Psoas muscle (tissue), 8 donors: ENCODE measurements around the gene LMNTD1. TPM values are rescaled to one million over a fixed set of nuclear protein-coding genes. Genes with fewer than 3 reads are reported as not detected.

ENCODE experiments used
- ATAC-seq, 4 donors: fragments of 200-7000 bp; cut with Tn5 transposase; one replicate each; pipeline ENCODE4 v1.9.1; 2020; ENCODE audit warnings: moderate library complexity in 3 of 4, mild to moderate bottlenecking in 2 of 4
- DNase-seq, 2 donors: peaks; one replicate each; pipeline ENCODE4 v3.0.0-alpha.2; 2020
- H3K27ac ChIP-seq: fragments of 200-600 bp; one replicate; pipeline ENCODE4 v1.8.0; 2022
- H3K27me3 ChIP-seq, 3 donors: fragments of 200-600 bp in 1 of 3; one replicate each; pipeline versions ENCODE4 v1.6.1 to v1.8.0; 2013 to 2022; ENCODE audit warnings: low read length in 2 of 3, mild to moderate bottlenecking in 2 of 3, moderate library complexity in 1 of 3; ENCODE audit not compliant: insufficient read depth in 3 of 3
- H3K36me3 ChIP-seq, 2 donors: fragments of 200-600 bp in 1 of 2; one replicate each; pipeline versions ENCODE4 v1.6.1 to v1.8.0; 2013 to 2022; ENCODE audit warnings: low read depth in 1 of 2, mild to moderate bottlenecking in 1 of 2, moderate library complexity in 1 of 2; ENCODE audit not compliant: insufficient read depth in 1 of 2
- H3K4me1 ChIP-seq: fragments of 200-600 bp; one replicate; pipeline ENCODE4 v1.8.0; 2022
- H3K4me3 ChIP-seq: fragments of 200-600 bp; one replicate; pipeline ENCODE4 v1.8.0; 2022; ENCODE audit warnings: mild to moderate bottlenecking
- H3K9me3 ChIP-seq: fragments of 200-600 bp; one replicate; pipeline ENCODE4 v1.8.0; 2022
- CTCF ChIP-seq: fragments of 200-600 bp; IDR thresholded peaks from one replicate; pipeline ENCODE4 v1.8.0; 2022; ENCODE audit warnings: antibody characterized with exemption
- WGBS, 3 donors: extraction: QIAGEN DNeasy Blood & Tissue Kit; methylation state at CpG; one replicate each; pipeline versions ENCODE4 v1.1.6 to v1.1.7; 2013; 5-methylcytosine and 5-hydroxymethylcytosine counted together
- intact Hi-C, 2 donors: fragments of 100-400 bp; cut with DNase I; formaldehyde crosslinking; loops; one replicate each; pipeline versions ENCODE4 v1.11.0 to v1.14.2; 2022
- polyA plus RNA-seq, 3 donors: library from polyadenylated mRNA; stranded (reverse); fragments of 200-250 nt; gene quantifications; one replicate each; pipeline ENCODE4 v1.2.3, GENCODE V29; 2013
- total RNA-seq, 4 donors: library from RNA; stranded (reverse); fragmentation: NEBNext Ultra II Directional in 2 of 4; extraction: Animal tissue kit (Norgen Biotek cat#: 25700) in 2 of 4; gene quantifications; one replicate each; pipeline versions ENCODE4 v1.2.1 to v1.2.4, GENCODE V29; 2021 to 2023
- donor health status: healthy with polysubstance abuse.
- donor health status: DM: no; HTN: no; CAD: no; lungs with moderate emphysema.
- donor health status: Bipolar disorder and iron deficiency.
- donor health status: healthy.
- donor health status: DM: yes; HTN: yes; CAD: no.
- donor health status: DM: no; HTN: no; CAD: no.
- donor health status: DM: no; HTN: no; CAD: no.
- donor health status: DM: yes; HTN: yes; CAD: no.

The LMNTD1 gene
- total and polyA plus RNA-seq, 7 donors: not detected

GRCh38 chr12:25503666-25504065 lies 49.4 kb downstream of the LMNTD1 start:
- intact Hi-C loops: no loop called here
- no peak for DNase-seq
- Histone ChIP-seq H3K27me3 (no peaks in the 10 kb centered on the region), H3K4me1 (no peaks in the 10 kb centered on the region), H3K36me3 (no peaks in the 10 kb centered on the region), H3K9me3 (no peaks in the 10 kb centered on the region), H3K27ac (no peak overlapping the region), H3K4me3 (no peak overlapping the region)
- no peak for TF ChIP-seq CTCF
- ATAC-seq: no peak

GRCh38 chr12:25502596-25502995 lies 50.5 kb downstream of the LMNTD1 start:
- H3K4me3 ChIP-seq: no peak overlapping the region
- H3K36me3 ChIP-seq: no peaks in the 10 kb centered on the region
- H3K9me3 ChIP-seq: peaks cover 6% of the 10 kb centered on the region
- ATAC-seq: no peak
- DNase-seq: no peak
- intact Hi-C loops: no loop called here
- TF ChIP-seq CTCF: no peak
- H3K4me1 ChIP-seq: no peaks in the 10 kb centered on the region
- 69 to 88% (median 76%) methylated on average over 1 of the region's 1 CpG for WGBS, 3 donors
- no peak overlapping the region for H3K27ac ChIP-seq
- H3K27me3 ChIP-seq: no peaks in the 10 kb centered on the region

GRCh38 chr12:25502118-25502517 lies 51.0 kb downstream of the LMNTD1 start:
- ATAC-seq: no peak
- no peak for TF ChIP-seq CTCF
- DNase-seq: no peak
- Histone ChIP-seq H3K4me1 (no peaks in the 10 kb centered on the region), H3K9me3 (peaks cover 6% of the 10 kb centered on the region), H3K36me3 (no peaks in the 10 kb centered on the region), H3K27ac (no peak overlapping the region), H3K27me3 (no peaks in the 10 kb centered on the region), H3K4me3 (no peak overlapping the region)
- WGBS, 3 donors: 30 to 53% (median 42%) methylated on average over 3 of the region's 3 CpGs
- intact Hi-C loops: no loop called here

- H3K27me3 ChIP-seq: no peaks in the 10 kb centered on the region
- ATAC-seq (no peak), DNase-seq (no peak)
- no peak overlapping the region for H3K27ac ChIP-seq
- intact Hi-C loops: no loop called here
- peaks cover 6% of the 10 kb centered on the region for H3K9me3 ChIP-seq
- H3K36me3 ChIP-seq: no peaks in the 10 kb centered on the region
- TF ChIP-seq CTCF: no peak
- no peaks in the 10 kb centered on the region for H3K4me1 ChIP-seq
- H3K4me3 ChIP-seq: no peak overlapping the region
- 38 to 63% (median 46%) methylated on average over 1 of the region's 1 CpG for WGBS, 3 donors
These were observed 51.5 kb downstream of the LMNTD1 start for GRCh38 chr12:25501549-25501948.

GRCh38 chr12:25500651-25501050 lies 52.4 kb downstream of the LMNTD1 start:
- Histone ChIP-seq H3K27ac (no peak overlapping the region), H3K9me3 (peaks cover 6% of the 10 kb centered on the region), H3K4me3 (no peak overlapping the region), H3K4me1 (no peaks in the 10 kb centered on the region), H3K27me3 (no peaks in the 10 kb centered on the region), H3K36me3 (no peaks in the 10 kb centered on the region)
- ATAC-seq (no peak), DNase-seq (no peak)
- intact Hi-C loops: no loop called here
- TF ChIP-seq CTCF: no peak
- 57 to 64% (median 58%) methylated on average over 6 of the region's 6 CpGs for WGBS, 3 donors
